RPMI8226 (cell line): ENCODE data around the gene CTCF.

Source experiments
- DNase-seq: peaks from one replicate; pipeline ENCODE4 v3.0.0-alpha.2; 2015

CTCF gene

DNA sequence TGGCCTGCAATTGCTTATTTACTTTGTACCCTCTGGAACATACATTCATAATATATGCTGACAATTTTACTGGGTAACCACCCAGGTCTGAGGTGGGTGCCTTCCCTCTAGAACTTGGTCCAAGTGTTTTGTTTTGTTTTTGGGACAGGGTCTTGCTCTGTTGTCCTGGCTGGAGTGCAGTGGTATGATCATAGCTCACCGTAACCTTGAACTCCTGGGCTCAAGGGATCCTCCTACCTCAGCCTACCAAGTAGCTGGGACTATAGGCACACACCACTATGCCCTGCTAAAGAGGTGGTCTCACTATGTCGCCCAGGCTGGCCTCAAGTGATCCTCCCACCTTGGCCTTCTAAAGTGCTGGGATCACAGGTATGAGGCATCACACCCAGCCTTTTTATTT, 11.2 kb upstream of the CTCF start:
- DNase-seq = no peak

- DNase-seq = peak; percentile 59
Measured at GRCh38 chr16:67551972-67552371, 10.4 kb upstream of the CTCF start.

DNA sequence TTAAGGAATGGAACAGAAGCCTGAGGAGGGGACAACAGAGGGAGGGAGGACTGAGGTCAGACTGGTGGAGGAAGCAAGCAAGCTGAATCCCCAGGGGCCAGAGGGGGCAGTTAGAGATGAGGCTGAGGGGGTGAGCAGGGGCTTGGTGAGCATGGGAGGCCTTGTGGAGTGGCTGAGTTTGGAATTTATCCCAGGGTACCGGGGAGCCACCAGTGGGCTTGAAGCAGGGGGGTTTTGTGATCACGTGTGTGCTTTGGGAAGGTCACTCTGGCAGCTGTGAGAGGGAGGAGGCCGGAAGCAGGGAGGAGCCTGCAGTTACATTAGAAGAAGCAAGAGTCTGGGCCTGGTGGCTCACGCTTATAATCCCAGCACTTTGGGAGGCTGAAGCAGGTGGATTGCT, 9.8 kb upstream of the CTCF start:
- peak; percentile 71 for DNase-seq

DNA sequence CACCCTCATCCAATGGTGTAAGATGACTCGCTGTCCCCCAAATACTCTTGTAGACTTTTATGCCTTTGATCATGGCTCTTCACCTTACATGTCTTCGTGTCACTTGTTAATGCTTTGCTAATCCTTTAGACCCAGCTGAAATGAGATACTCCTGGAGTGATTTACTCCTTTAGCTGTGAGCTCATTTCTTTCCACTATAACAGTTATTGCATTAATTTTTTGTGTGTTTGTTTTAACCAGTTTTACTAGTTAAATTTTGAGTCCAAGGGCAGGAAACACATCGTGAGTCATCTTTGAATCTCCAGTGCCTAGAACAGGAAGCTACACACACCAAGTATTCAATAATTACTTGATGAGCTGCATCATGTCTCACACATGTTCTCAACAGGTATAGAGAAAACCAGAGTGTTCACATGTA, 6.5 kb upstream of the CTCF start:
- DNase-seq = no peak

GRCh38 chr16:67558859-67559258, 3.5 kb upstream of the CTCF start:
- DNase-seq = no peak

DNA sequence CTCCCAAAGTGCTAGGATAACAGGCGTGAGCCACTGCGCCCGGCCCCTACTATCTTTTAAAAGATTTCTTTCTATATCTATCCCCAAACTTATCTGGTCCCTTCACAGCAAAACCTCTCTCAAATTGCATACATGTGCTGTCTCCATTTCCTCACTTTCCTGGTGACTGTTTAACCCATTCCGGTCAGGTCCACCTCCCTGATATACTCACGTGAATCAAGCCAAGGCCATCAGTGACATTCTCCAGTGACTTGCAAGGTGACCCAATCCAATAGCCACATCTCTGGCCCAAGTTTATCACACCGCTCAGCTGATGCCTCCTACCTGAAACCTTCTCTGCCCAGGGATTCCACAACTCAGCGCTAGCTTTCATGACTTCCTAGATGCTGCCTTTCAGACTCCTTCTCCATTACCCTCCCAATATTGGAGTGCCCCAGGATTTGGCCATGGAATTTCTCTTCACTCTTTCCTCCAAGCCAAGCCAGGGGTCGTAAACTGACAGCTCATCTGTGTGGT, 1.4 kb upstream of the CTCF start:
- peak; percentile 31 for DNase-seq

DNA sequence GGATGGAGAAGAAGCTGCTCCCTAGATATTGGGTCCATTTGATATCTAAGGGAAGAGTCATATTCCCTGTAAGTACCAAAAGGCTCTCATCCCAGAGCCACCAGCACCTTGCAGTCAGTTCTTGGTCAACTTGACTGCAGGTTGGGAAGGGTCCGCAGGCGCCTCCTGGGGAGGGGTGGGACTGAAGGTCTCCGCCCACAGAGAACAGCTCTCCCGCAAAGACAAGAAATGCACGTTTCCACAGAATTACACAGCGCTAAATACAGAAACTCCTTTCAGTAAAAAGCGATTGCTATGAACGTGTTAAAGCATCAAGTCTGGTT, 864 bp upstream of the CTCF start:
- DNase-seq = no peak

GRCh38 chr16:67561824-67562525, 351 bp upstream of the CTCF start:
- peak; percentile 99 for DNase-seq

- DNase-seq = peak; percentile 82
Measured at GRCh38 chr16:67562918-67563707, 787 bp downstream of the CTCF start.

GRCh38 chr16:67563708-67564468, 1.6 kb downstream of the CTCF start:
- peak; percentile 62 for DNase-seq

GRCh38 chr16:67565470-67566100, 3.3 kb downstream of the CTCF start:
- DNase-seq = no peak

- no peak for DNase-seq
Measured at GRCh38 chr16:67571464-67571863, 9.1 kb downstream of the CTCF start.

- DNase-seq = no peak
Measured at GRCh38 chr16:67571981-67572431, 9.7 kb downstream of the CTCF start.

DNA sequence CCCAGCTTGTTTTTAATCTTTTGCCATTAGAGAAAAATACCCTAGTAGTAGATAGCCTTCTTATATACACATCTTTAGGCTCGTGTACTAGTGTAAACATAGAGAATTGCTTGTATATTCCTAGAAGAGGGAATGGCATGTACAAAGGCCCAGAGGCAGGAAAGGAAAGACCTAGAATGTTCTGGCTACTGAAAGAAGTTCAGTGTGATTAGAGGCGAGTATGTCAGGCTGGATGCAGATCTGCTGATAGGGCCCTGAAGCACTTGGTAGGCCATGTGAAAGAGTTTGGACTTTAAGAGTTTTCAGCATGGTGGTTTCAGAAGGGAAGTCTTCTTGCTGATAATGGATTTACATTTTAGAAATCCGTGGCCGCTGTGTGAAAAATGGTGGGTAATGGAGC, 17.4 kb downstream of the CTCF start:
- no peak for DNase-seq

- no peak for DNase-seq
Measured at GRCh38 chr16:67580202-67580601, 17.9 kb downstream of the CTCF start.

GRCh38 chr16:67593288-67593687, 31.0 kb downstream of the CTCF start:
- no peak for DNase-seq

DNA sequence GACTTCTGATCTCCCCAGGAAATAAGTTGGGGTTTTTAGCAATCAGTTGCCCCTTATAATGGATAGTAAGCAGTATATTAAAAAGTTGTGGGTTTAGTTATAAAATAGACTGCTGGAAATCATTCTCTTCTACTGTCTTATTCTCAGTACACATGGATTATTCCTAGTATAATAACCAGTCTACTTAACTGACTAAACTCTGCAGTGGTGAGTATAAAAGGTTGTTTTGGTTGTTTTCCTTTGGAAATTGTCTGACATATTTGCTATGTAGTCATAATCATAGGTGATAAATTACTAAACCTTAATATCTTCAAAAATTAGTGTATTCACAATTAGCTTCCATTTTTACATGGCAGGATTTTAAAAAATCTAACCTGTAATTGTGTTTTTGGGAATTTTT, 31.4 kb downstream of the CTCF start:
- no peak for DNase-seq

- no peak for DNase-seq
Measured at GRCh38 chr16:67594256-67594915, 32.1 kb downstream of the CTCF start.

DNA sequence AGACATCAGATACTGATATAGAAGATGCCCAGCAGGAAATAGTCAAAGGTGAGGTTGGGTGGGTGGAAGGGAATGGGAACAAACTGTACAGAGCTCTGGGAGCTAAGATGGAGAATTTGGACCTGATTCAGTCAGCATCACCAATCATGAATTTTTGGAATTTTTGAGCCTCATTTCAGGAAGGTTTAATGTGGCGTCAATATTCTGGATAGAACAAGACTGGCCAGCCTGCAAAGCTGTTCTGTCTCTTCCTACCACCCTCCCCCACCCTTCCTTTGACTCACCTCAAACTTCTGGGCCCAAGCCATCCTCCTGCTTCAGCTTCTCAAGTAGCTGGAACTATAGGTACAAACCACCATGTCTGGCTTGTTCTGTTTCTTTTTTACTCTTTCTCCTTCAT, 32.6 kb downstream of the CTCF start:
- no peak for DNase-seq

- DNase-seq = no peak
Measured at GRCh38 chr16:67598527-67598926, 36.2 kb downstream of the CTCF start.

DNA sequence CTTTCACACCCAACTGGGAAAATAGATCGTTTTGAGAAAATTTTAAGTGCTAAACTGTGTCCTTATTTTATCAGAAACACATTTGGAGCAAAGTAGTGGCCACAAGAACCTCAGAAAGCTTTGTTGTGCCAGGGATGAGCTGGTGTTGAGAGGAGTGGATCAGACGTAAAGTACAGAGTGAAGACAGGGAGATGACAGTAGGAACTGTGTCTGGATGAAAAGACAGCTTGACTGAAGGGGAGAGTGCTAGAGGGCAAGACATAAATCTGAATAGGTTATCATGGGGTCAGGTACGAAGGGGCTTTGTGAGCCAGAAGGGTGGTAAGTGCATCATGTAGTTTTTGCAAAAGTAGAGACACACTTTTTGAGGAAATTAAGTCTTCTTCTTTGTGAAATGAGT, 43.3 kb downstream of the CTCF start:
- no peak for DNase-seq

DNA sequence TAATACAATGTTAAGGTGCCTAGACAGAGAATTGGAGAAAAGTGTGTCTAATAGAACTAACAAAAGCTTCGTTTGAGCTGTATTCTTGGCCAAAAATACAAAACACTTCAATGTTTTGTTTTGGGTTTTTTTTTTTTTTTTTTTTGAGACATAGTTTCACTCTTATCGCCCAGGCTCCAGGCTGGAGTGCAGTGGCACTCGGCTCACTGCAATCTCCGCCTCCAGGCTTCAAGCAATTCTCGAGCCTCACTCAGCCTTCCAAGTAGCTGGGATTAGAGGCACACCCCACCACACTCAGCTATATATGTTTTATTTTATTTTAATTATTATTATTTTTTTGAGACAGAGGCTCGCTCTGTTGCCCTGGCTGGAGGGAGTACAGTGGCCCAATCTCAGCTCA, 44.3 kb downstream of the CTCF start:
- DNase-seq = no peak

GRCh38 chr16:67608364-67608763, 46.0 kb downstream of the CTCF start:
- no peak for DNase-seq
